IPS-20b (cell line): ENCODE results near the gene MYCN.

Source experiments
- H3K27ac ChIP-seq: one replicate; pipeline ENCODE4 v1.5.1; 2013; ENCODE audit warnings: low read length
- H3K27me3 ChIP-seq: 2 replicates; pipeline ENCODE4 v1.6.1; 2013; ENCODE audit warnings: mild to moderate bottlenecking, low read length, inconsistent platforms; ENCODE audit not compliant: insufficient read depth
- H3K36me3 ChIP-seq: 2 replicates; pipeline ENCODE4 v1.6.1; 2013; ENCODE audit warnings: low read depth, mild to moderate bottlenecking, inconsistent platforms, low read length, moderate library complexity; ENCODE audit not compliant: insufficient read depth
- H3K4me1 ChIP-seq: 2 replicates; pipeline ENCODE4 v1.6.1; 2013; ENCODE audit warnings: mild to moderate bottlenecking, control low read depth, inconsistent platforms, low read length, moderate library complexity; ENCODE audit not compliant: insufficient read depth
- H3K4me3 ChIP-seq: 2 replicates; pipeline ENCODE4 v1.5.1; 2013; ENCODE audit warnings: mild to moderate bottlenecking, low read length, inconsistent platforms
- H3K9ac ChIP-seq: 2 replicates; pipeline ENCODE4 v1.6.1; 2013; ENCODE audit warnings: low read depth, mild to moderate bottlenecking, inconsistent platforms, low read length, moderate library complexity
- H3K9me3 ChIP-seq: 2 replicates; pipeline ENCODE4 v1.6.1; 2013; ENCODE audit warnings: mild to moderate bottlenecking, low read depth, low read length, inconsistent platforms; ENCODE audit not compliant: insufficient read depth

Gene MYCN

DNA sequence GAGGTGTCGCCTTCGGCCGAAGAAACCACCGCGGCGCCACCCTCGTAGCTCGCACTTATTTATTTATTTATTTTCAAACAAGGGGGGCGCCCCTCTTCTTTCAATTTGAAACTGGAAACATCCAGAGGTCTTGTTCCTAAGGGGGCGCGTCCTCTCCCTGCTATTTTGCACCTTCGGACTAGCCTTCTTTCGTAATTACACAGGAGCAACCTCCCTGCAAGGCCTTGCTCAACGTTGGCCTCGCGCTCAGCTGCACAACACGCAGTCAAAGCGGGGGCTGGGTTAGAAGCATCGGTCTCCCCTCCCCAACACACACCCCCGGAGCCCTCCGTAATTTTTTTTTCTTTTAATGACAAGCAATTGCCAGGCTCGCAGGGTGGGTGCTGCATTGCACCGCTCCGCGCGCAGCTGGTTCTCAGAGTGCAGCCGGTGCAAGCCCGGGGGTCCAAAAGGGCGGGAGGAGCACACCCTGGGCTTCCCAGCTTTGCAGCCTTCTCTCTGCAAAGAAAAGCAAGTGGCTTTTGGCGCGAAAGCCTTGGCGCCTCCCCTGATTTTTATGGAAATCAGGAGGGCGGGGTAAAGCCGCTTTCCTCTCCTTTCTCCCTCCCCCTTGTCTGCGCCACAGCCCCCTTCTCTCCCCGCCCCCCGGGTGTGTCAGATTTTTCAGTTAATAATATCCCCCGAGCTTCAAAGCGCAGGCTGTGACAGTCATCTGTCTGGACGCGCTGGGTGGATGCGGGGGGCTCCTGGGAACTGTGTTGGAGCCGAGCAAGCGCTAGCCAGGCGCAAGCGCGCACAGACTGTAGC lies at the start of gene MYCN:
TSS of gene MYCN (plus strand) at position 697 of the 807 bp plus-strand sequence. CDS start 1,515 bp downstream, outside the sequence.
- H3K9ac ChIP-seq: peak within 1 kb of the TSS; percentile 96
- peaks cover 19% of the 10 kb centered on the region for H3K4me1 ChIP-seq
- H3K27me3 ChIP-seq: no peaks in the 10 kb centered on the region
- H3K4me3 ChIP-seq: peak within 1 kb of the TSS; percentile 88
- peak within 1 kb of the TSS; percentile 59 for H3K27ac ChIP-seq
- peaks cover 22% of the 10 kb centered on the region for H3K36me3 ChIP-seq
- H3K9me3 ChIP-seq: no peaks in the 10 kb centered on the region

DNA sequence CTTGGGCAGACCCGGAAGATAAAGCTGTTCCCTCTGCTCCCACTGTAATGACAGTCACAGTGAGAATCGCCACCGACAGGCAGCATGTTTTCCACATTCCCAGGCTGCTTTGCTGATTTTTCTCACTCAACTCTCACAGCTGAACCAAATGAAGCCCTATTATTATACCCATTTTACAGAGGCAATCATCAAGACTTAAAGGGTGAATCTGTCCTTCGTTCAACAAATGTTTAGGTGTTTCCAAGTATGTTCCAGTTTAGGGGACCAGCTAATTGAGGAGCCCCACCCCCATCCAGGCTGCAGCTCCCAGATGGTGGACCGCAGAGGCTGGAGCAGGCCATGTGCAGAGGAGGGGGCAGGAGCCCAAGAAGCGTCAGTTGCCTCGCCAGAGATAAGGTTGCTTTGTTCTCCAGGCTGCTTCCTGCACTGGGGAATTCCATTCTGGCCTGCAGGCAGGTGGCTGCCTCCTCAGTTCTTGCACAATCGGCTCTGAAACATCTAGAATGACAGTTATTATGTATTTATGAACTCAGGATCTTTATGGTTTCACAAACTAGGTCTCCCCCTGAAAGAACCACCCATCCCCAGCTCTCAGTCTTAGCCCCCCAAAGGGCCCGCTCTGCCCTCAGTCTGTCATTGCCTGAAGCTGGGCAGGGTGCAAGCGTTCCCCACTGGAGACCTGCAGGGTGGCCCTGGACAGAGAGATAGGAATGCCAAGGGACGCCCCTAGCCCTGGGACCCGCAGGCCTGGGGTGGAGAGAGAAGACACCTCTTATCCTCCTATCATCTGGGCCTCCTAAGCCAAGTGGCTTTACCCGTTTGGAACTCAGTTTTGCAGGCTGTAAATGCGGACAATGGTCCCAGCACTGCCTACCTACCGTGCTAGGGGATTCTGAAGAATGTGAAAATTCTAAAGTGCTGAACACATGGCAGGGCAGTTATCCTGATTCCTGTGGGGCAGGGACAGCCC lies 49.1 kb upstream of the MYCN start:
- Histone ChIP-seq H3K27me3 (no peaks in the 10 kb centered on the region), H3K27ac (no peak overlapping the region), H3K36me3 (no peaks in the 10 kb centered on the region), H3K9me3 (no peaks in the 10 kb centered on the region), H3K9ac (no peak overlapping the region; the same call in 1 of the 2 replicates), H3K4me1 (peaks cover 27% of the 10 kb centered on the region), H3K4me3 (no peak overlapping the region)

DNA sequence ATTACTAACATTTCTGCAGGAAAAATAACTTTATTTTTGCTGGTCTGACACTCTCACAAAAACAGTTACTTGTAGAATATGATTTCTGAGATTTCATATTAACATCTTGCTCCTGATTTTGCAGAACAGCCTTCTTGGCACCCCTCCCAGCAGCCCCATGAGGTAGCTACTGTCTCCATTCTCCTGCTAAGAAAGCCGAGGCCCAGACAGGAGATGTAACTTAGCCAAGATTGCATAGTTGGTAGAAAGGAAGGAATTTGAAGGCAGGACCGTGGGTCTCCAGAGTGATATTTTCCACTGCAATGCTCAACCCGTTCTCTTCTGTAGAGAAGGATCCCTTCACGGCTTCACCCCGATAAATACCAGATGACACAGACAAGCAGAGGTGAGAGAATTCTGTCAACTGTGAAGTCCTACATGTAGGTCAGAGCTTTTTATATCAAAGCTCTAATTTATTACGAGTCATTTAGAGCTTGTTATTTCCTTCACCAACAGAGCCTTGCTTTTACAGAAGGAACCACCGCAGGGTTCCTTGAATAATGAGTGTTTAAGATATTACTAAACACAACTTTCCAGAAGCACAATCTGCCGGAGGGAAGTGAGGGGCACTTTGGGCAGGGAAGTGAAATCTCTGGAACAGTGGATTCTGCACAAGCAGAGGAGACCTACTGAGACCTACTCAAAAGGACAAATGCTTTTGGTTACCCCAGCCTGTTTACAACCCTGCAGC lies 48.0 kb upstream of the MYCN start:
- H3K4me1 ChIP-seq: peaks cover 29% of the 10 kb centered on the region

DNA sequence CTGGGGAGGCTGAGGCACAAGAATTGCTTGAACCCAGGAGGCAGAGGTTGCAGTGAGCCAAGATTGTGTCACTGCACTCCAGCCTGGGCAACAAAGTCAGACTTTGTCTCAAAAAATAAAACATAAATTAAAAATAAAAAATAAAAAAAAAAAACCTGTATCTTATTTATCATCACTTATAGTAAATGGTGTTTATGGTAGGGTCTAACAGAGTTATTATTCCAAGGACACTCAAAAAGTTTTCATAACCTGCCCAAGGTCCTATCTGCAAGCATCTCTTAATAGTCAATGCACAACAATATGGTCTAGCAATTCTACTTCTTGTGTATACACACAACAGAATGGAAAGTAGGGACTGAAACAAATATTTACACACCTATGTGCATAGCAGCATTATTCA lies 47.3 kb upstream of the MYCN start:
- Histone ChIP-seq H3K27ac (no peak overlapping the region), H3K9ac (no peak overlapping the region), H3K4me1 (peaks cover 29% of the 10 kb centered on the region), H3K36me3 (no peaks in the 10 kb centered on the region), H3K27me3 (no peaks in the 10 kb centered on the region), H3K9me3 (peaks cover 7% of the 10 kb centered on the region), H3K4me3 (no peak overlapping the region)

More for the DNA sequence above, 48.0 kb upstream of the MYCN start:
- H3K36me3 ChIP-seq: no peaks in the 10 kb centered on the region
- H3K4me3 ChIP-seq: no peak overlapping the region
- H3K9me3 ChIP-seq: peaks cover 1% of the 10 kb centered on the region; the same call in 1 of the 2 replicates
- no peak overlapping the region for H3K9ac ChIP-seq
- no peaks in the 10 kb centered on the region for H3K27me3 ChIP-seq
- H3K27ac ChIP-seq: no peak overlapping the region

DNA sequence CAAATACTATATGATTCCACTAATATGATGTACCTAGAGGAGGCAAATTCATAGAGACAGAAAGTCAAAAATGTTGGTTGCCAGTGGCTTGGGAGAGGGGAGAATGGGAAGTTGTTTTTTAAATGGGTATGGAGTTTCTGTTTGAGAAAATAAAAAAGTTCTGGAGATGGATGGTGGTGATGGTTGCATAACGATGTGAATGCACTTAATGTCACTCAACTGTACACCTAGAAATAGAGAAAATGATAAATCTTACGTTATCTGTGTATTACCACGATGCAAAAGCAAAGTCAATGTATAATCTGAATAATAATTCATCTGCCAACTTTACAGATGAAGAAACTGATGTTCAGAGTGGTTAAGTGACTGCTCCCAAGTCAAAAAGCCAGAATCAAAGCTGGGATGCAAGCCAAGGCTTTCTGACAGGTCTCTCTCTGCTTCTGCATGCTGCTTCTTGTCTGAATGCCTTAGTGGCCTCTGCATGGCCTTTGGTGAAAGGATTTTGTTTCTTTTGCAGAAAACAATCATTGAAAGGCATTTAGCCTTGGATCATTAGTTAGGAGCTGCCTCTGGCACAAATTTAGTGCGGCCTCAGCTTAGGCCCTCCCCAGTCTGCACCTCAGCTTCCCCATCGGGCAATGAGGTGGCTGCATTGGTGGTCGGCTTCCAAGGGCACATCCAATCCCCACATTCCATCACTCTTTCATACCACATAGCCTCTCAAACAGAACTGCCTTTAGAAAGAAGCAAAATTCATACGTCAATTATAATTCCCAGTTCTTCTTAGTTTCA lies 46.5 kb upstream of the MYCN start:
- Histone ChIP-seq H3K9me3 (peaks cover 7% of the 10 kb centered on the region), H3K9ac (no peak overlapping the region), H3K27ac (no peak overlapping the region), H3K4me1 (peaks cover 29% of the 10 kb centered on the region), H3K27me3 (no peaks in the 10 kb centered on the region), H3K4me3 (no peak overlapping the region), H3K36me3 (no peaks in the 10 kb centered on the region)

DNA sequence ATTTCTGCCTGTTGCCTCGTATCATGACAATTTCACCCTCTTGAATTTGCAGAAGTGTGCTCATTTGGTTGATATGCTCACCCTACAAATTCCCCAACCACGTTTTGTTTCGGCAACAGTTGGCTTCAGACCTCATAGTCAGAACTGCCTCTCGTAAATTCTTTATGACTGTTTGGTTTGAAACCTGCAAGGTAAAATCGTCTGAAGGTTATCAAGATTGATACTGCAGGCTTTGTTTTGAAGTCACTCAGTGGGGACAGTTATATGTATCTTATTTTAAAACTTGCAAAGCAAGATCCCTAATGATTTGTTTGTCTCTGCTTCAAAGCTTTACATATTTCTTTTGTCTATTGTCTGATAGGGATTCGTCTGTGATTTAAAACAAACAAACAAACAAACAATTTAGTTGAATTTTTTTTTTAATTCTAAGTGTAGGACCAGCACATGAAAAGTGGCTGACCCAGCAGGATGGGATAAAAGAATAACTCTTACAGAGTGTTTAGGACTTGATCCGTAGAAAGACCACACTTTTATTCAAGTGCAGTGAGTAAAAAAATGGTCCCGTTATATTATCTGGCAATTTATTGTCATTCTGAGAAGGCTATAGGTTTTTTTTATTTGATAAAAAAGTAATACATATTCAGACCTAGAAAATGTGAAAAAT lies 45.7 kb upstream of the MYCN start:
- no peak overlapping the region for H3K9ac ChIP-seq
- no peaks in the 10 kb centered on the region for H3K27me3 ChIP-seq
- H3K9me3 ChIP-seq: peaks cover 7% of the 10 kb centered on the region
- no peaks in the 10 kb centered on the region for H3K36me3 ChIP-seq
- no peak overlapping the region for H3K4me3 ChIP-seq
- H3K27ac ChIP-seq: no peak overlapping the region
- H3K4me1 ChIP-seq: peaks cover 29% of the 10 kb centered on the region

DNA sequence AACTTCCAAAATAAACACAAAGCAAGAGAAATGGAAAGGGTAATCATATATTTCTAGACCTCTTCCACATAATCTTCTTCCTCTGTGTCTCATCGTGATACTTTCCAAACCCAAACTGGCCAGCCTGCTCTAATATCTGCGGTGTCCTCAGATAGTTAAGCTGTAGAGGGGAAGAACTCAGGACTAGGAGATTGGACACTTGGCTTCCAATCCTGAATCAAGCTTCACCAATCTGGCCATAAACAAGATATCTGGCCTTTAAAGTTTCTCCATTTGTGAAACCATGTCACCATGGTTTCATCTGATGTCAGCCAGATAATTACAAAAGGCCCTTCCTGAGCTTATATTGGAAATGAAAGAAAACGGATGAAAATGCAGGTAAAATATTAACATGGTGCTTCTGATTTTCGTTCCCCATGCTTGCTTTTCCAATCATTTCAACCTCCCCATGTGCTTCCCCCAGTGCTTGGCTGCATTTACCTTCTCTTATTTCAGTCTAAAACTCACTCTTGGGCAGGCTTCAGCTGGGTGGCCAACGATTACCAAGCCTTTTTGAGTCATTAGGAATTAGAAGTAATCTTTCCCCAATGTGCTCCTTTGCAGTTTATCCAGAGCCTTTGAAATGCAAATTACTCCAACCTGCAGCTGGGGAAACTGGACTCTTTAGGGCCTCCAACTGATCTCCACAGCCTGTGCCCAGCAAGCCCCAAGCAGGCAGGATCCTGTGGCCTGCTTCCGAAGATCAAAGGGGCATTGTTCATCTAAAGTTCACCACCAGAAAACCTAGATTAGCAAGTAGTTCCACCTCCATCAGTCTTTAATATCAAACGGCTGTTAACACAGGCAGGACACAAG lies 44.5 kb upstream of the MYCN start:
- Histone ChIP-seq H3K4me3 (no peak overlapping the region), H3K27me3 (no peaks in the 10 kb centered on the region), H3K27ac (no peak overlapping the region), H3K4me1 (peaks cover 25% of the 10 kb centered on the region), H3K9ac (no peak overlapping the region), H3K36me3 (no peaks in the 10 kb centered on the region), H3K9me3 (peaks cover 7% of the 10 kb centered on the region)

DNA sequence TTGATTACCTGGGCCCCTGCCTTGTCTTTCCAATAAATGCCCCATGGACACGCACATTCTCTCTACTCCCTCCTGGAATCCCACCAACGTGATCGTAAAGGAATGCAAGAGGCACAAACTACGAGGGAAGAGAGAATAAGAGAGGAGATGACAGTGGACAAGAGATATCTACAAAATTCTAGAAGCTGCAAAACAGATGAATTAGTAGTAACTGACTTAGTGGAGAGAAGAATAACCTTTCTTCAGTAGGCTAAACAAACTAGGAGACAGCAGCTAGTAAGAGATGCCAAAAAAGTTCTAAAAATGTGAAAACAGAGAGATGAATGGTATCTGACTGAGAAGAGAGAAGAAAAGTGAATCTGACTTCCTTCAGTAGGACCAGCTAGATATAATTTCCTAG lies 43.5 kb upstream of the MYCN start:
- H3K36me3 ChIP-seq: no peaks in the 10 kb centered on the region
- H3K9ac ChIP-seq: no peak overlapping the region
- H3K27ac ChIP-seq: no peak overlapping the region
- no peak overlapping the region for H3K4me3 ChIP-seq
- peaks cover 9% of the 10 kb centered on the region for H3K9me3 ChIP-seq
- peaks cover 18% of the 10 kb centered on the region for H3K4me1 ChIP-seq
- no peaks in the 10 kb centered on the region for H3K27me3 ChIP-seq

DNA sequence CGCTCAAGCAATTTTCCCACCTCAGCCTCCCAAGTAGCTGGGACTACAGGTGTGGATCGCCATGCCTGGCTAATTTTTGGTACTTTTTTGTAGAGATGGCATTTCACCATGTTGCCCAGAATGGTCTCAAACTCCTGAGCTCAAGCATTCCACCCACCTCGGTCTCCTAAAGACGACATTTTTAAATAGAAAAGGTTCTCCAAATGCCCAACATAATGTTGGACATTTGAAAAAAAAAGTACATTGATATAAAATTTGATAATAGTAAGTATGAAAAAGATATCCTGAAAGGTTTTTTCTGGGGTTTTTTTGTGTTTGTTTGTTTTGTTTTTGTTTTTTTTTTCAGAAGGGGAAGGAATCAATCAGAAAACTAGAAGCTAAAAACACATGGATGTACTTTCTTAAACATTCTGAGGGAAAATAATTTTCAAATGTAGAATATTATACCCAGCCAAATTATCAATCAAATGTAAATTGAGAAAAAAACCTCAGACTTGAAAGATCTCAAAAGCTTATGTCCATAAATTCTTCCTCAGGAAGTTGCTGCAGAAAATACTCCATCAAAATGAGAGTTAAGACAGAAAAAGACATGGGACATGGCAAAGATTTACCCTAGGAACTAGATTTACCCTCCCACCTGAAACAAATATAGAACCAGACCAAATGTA lies 42.8 kb upstream of the MYCN start:
- Histone ChIP-seq H3K27me3 (no peaks in the 10 kb centered on the region), H3K9ac (no peak overlapping the region), H3K4me1 (peaks cover 11% of the 10 kb centered on the region), H3K27ac (no peak overlapping the region), H3K9me3 (peaks cover 9% of the 10 kb centered on the region), H3K4me3 (no peak overlapping the region), H3K36me3 (no peaks in the 10 kb centered on the region)

DNA sequence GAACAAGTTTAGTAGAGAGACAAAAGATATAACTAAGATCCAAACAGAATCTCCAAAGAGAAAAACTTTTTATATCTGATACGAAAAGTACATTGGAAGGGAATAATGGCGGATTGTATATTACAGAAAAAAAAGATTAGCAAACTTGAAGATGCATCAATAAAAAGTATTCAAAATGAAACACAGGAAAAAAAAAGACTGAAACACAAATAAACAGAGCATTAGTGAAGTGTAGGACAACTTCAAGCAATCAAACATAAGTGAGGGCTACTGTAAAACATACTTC lies 41.1 kb upstream of the MYCN start:
- Histone ChIP-seq H3K36me3 (no peaks in the 10 kb centered on the region), H3K27me3 (no peaks in the 10 kb centered on the region), H3K4me1 (peaks cover 9% of the 10 kb centered on the region; the same call in 1 of the 2 replicates), H3K9ac (no peak overlapping the region), H3K27ac (no peak overlapping the region), H3K4me3 (no peak overlapping the region), H3K9me3 (peaks cover 9% of the 10 kb centered on the region)
